ENCODE measurements around the gene GPALPP1.

GRCh38 chr13:45003417-45003816 lies 14.1 kb downstream of the GPALPP1 start:
- no peak for TF ChIP-seq CTCF (conservative IDR thresholded peaks at IDR 0.05; ENCODE audit: low read depth, low read length)
- no peak for TF ChIP-seq USF2 (IDR thresholded peaks at IDR 0.05; ENCODE audit: low read depth, low read length)
- no peak for TF ChIP-seq CHD1 (IDR thresholded peaks at IDR 0.05; ENCODE audit: low read depth, low read length)

All from IMR-90 (cell line).